ENCODE measurements around the gene FMN1. TPM values are rescaled to one million over a fixed set of nuclear protein-coding genes. Genes with fewer than 3 reads are reported as not detected.

The FMN1 gene
- total RNA-seq, 1 experiment from 2014 or later, result 2.4 TPM

DNA sequence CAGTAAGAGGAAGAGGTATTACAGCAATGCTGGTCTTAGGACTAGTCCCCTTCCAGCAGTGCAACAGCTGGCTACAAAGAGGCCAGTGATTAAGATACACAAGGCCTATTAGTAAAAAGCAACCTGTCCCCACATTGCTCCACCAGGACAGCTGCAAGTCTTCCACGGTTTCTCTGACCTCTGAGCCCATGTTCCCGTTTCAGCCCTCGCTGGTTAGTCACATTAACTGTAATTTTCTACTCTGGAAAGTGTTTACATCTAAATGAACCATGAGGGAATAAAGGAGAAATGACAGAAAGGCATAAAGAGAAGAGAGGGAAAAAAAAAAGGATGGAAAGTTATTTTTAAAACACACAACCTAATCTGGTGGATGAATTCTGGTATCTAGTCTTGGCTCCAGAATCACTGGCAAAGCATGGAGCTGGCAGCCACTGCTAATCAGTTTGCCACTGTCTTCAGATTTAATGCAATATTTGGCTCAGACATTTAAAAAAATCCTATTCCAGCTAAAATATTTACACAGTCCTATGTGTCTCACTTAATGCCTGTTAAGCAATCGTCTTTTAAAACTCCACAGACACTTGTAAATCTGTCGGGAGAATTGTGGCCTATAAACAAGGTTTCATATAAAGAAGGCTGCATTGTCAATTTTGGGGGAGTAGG is 321.8 kb downstream of the FMN1 start:
- ChIA-PET POLR2A (ENCODE audit: unreplicated experiment) (no interaction called here), CTCF (interaction anchor here (0.5 kb wide), 1 partner anchor 146 kb away, joined by 5 read pairs; no protein-coding TSS in a partner anchor)
- Histone ChIP-seq H3F3A (ENCODE audit: low read length, unreplicated experiment) (no peaks in the 10 kb centered on the region), H3K4me3 (ENCODE audit: low read length) (no peak overlapping the region), H3K4me2 (ENCODE audit: low read length) (no peak overlapping the region), H2AFZ (ENCODE audit: low read length) (no peak overlapping the region), H4K20me1 (ENCODE audit: low read length) (no peaks in the 10 kb centered on the region), H3K4me1 (ENCODE audit: insufficient read depth, low read length) (peaks cover 37% of the 10 kb centered on the region), H3K27me3 (ENCODE audit: low read length) (no peaks in the 10 kb centered on the region), H3K36me3 (ENCODE audit: low read depth, low read length) (no peaks in the 10 kb centered on the region), H3K9ac (ENCODE audit: low read length) (no peak overlapping the region), H3K27ac (ENCODE audit: low read length) (peak overlapping the region; percentile 64), H3K9me3 (ENCODE audit: low read length) (no peaks in the 10 kb centered on the region), H3K79me2 (ENCODE audit: low read length) (no peaks in the 10 kb centered on the region), H3K9me2 (replicated peaks; ENCODE audit: low read length) (no peaks in the 10 kb centered on the region)
- ATAC-seq, result peak; percentile 25; the same call in 1 of the 2 replicates
- no TSS peak for BruUV-seq (replicated peaks)
- intact Hi-C loops (cut with micrococcal nuclease), result no loop called here
- TF ChIP-seq EZH2 (IDR thresholded peaks at IDR 0.05; ENCODE audit: low read length, unreplicated experiment), result no peak
- TF ChIP-seq, protein P1, sequence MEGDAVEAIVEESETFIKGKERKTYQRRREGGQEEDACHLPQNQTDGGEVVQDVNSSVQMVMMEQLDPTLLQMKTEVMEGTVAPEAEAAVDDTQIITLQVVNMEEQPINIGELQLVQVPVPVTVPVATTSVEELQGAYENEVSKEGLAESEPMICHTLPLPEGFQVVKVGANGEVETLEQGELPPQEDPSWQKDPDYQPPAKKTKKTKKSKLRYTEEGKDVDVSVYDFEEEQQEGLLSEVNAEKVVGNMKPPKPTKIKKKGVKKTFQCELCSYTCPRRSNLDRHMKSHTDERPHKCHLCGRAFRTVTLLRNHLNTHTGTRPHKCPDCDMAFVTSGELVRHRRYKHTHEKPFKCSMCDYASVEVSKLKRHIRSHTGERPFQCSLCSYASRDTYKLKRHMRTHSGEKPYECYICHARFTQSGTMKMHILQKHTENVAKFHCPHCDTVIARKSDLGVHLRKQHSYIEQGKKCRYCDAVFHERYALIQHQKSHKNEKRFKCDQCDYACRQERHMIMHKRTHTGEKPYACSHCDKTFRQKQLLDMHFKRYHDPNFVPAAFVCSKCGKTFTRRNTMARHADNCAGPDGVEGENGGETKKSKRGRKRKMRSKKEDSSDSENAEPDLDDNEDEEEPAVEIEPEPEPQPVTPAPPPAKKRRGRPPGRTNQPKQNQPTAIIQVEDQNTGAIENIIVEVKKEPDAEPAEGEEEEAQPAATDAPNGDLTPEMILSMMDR (conservative IDR thresholded peaks at IDR 0.05; ENCODE audit: low read depth, low read length), result no peak
- no peak for TF ChIP-seq EZH2phosphoT487 (IDR thresholded peaks at IDR 0.05; ENCODE audit: borderline replicate concordance, low read length)
- no peak for DNase-seq

DNA sequence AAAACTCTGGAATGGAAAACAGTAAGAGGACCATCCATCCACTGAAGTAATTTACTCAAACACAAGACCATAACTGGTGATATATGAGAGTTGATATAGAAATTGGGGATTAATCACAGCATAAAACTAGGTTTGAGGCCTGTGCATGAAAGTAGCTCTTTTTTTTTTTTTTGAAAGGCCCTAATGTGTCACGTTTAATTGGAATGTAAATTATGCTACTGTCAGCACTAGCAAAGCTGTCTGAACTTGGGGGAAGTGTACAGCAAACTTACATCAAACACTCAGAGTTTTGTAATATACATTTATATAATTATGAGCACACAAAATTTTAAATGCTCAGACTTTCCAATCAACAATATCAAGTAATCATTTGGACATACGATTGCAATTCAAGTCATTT is 322.6 kb downstream of the FMN1 start:
- POLR2A ChIA-PET (ENCODE audit: unreplicated experiment), result no interaction called here
- Histone ChIP-seq H3K4me3 (ENCODE audit: low read length) (no peak overlapping the region), H2AFZ (ENCODE audit: low read length) (no peak overlapping the region), H3K4me2 (ENCODE audit: low read length) (no peak overlapping the region), H3K79me2 (ENCODE audit: low read length) (no peaks in the 10 kb centered on the region), H3K27ac (ENCODE audit: low read length) (no peak overlapping the region), H3K9ac (ENCODE audit: low read length) (no peak overlapping the region), H4K20me1 (ENCODE audit: low read length) (no peaks in the 10 kb centered on the region), H3K27me3 (ENCODE audit: low read length) (no peaks in the 10 kb centered on the region), H3K9me2 (replicated peaks; ENCODE audit: low read length) (no peaks in the 10 kb centered on the region), H3K4me1 (ENCODE audit: insufficient read depth, low read length) (peaks cover 37% of the 10 kb centered on the region), H3K36me3 (ENCODE audit: low read depth, low read length) (no peaks in the 10 kb centered on the region), H3K9me3 (ENCODE audit: low read length) (no peaks in the 10 kb centered on the region), H3F3A (ENCODE audit: low read length, unreplicated experiment) (no peaks in the 10 kb centered on the region)
- intact Hi-C loops (cut with micrococcal nuclease), result no loop called here
- no TSS peak for BruUV-seq (replicated peaks)
- DNase-seq (no peak), ATAC-seq (no peak)
- no peak for TF ChIP-seq EZH2 (IDR thresholded peaks at IDR 0.05; ENCODE audit: low read length, unreplicated experiment)
- TF ChIP-seq EZH2phosphoT487 (IDR thresholded peaks at IDR 0.05; ENCODE audit: borderline replicate concordance, low read length), result no peak
- TF ChIP-seq, protein P1 (conservative IDR thresholded peaks at IDR 0.05; ENCODE audit: low read depth, low read length), result no peak
- CTCF ChIA-PET, result interaction anchor here (0.6 kb wide), 1 partner anchor 65 kb away, joined by 3 read pairs; no protein-coding TSS in a partner anchor

Data from PC-3 (cell line).